Neuronal stem cell (in vitro differentiated cells): Measurements from ENCODE around the gene CNTNAP5.

Experiments used
- DNase-seq: peaks from one replicate; pipeline ENCODE4 v3.0.0-alpha.2; 2013; ENCODE audit warnings: low spot score
- H2AFZ ChIP-seq: one replicate; pipeline ENCODE4 v1.6.1; 2013; ENCODE audit warnings: mild to moderate bottlenecking, low read length, inconsistent platforms
- H2AK5ac ChIP-seq: 2 replicates; pipeline ENCODE4 v1.6.1; 2013; ENCODE audit warnings: low read depth, mild to moderate bottlenecking, inconsistent platforms, low read length, moderate library complexity, mixed read lengths
- H2BK120ac ChIP-seq: 2 replicates; pipeline ENCODE4 v1.6.1; 2013; ENCODE audit warnings: low read depth, mild to moderate bottlenecking, inconsistent platforms, low read length, moderate library complexity, mixed read lengths
- H2BK12ac ChIP-seq: one replicate; pipeline ENCODE4 v1.6.1; 2013; ENCODE audit warnings: low read length, inconsistent platforms
- H2BK15ac ChIP-seq: 2 replicates; pipeline ENCODE4 v1.6.1; 2013; ENCODE audit warnings: mild to moderate bottlenecking, low read length, inconsistent platforms, mixed read lengths
- H2BK5ac ChIP-seq: one replicate; pipeline ENCODE4 v1.6.1; 2013; ENCODE audit warnings: inconsistent platforms, mild to moderate bottlenecking, low read length, moderate library complexity
- H3K14ac ChIP-seq: one replicate; pipeline ENCODE4 v1.6.1; 2013; ENCODE audit warnings: low read length, inconsistent platforms
- H3K18ac ChIP-seq: 2 replicates; pipeline ENCODE4 v1.6.1; 2013; ENCODE audit warnings: low read length, inconsistent platforms
- H3K23ac ChIP-seq: 2 replicates; pipeline ENCODE4 v1.6.1; 2013; ENCODE audit warnings: low read depth, mild to moderate bottlenecking, mixed read lengths, low read length, inconsistent platforms; ENCODE audit not compliant: poor library complexity
- H3K27ac ChIP-seq: replicated peaks from 3 replicates; pipeline ENCODE4 v1.5.1; 2013; ENCODE audit warnings: low read length, inconsistent platforms
- H3K27me3 ChIP-seq, 3 experiments: 2 replicates each; pipeline ENCODE4 v1.6.1; 2013; ENCODE audit warnings: low read length in 3 of 3, mild to moderate bottlenecking in 2 of 3, inconsistent platforms in 1 of 3, low read depth in 1 of 3, mixed read lengths in 1 of 3, moderate library complexity in 1 of 3; ENCODE audit not compliant: control insufficient read depth in 3 of 3, insufficient read depth in 3 of 3
- H3K36me3 ChIP-seq, 2 donors: replicated peaks in 1 of 2; 2 replicates each; pipeline ENCODE4 v1.6.1; 2013; ENCODE audit warnings: low read length in 2 of 2; ENCODE audit not compliant: control insufficient read depth in 2 of 2, insufficient read depth in 2 of 2
- H3K4ac ChIP-seq: 2 replicates; pipeline ENCODE4 v1.6.1; 2013; ENCODE audit warnings: inconsistent platforms, mild to moderate bottlenecking, low read length, moderate library complexity
- H3K4me1 ChIP-seq, 2 donors: 1 replicate in 1 of 2; 2 replicates in 1 of 2; pipeline ENCODE4 v1.6.1; 2013; ENCODE audit warnings: low read length in 2 of 2, low read depth in 1 of 2; ENCODE audit not compliant: control insufficient read depth in 2 of 2, insufficient read depth in 1 of 2
- H3K4me2 ChIP-seq: one replicate; pipeline ENCODE4 v1.6.1; 2013; ENCODE audit warnings: mild to moderate bottlenecking, low read length, inconsistent platforms; ENCODE audit not compliant: insufficient read depth, poor library complexity, severe bottlenecking
- H3K4me3 ChIP-seq, 2 donors: 2 replicates each; pipeline ENCODE4 v1.5.1; 2013; ENCODE audit warnings: low read length in 2 of 2, mild to moderate bottlenecking in 2 of 2, inconsistent platforms in 1 of 2, moderate library complexity in 1 of 2
- H3K79me1 ChIP-seq: one replicate; pipeline ENCODE4 v1.6.1; 2013; ENCODE audit warnings: low read depth, mild to moderate bottlenecking, inconsistent platforms, low read length, moderate library complexity
- H3K9ac ChIP-seq: one replicate; pipeline ENCODE4 v1.6.1; 2013; ENCODE audit warnings: mild to moderate bottlenecking, low read depth, low read length, inconsistent platforms; ENCODE audit not compliant: poor library complexity
- H3K9me3 ChIP-seq, 2 donors: replicated peaks in 1 of 2; 2 replicates each; pipeline versions ENCODE3 to v1.6.1; 2013; ENCODE audit warnings: low read length in 2 of 2, mild to moderate bottlenecking in 2 of 2, inconsistent platforms in 1 of 2, low read depth in 1 of 2, mixed read lengths in 1 of 2, moderate library complexity in 1 of 2; ENCODE audit not compliant: control insufficient read depth in 2 of 2, insufficient read depth in 1 of 2
- H4K8ac ChIP-seq: one replicate; pipeline ENCODE4 v1.6.1; 2013; ENCODE audit warnings: low read depth, mild to moderate bottlenecking, inconsistent platforms, low read length, moderate library complexity
- H4K91ac ChIP-seq: one replicate; pipeline ENCODE4 v1.6.1; 2013; ENCODE audit warnings: low read length, low read depth, mild to moderate bottlenecking, inconsistent platforms; ENCODE audit not compliant: poor library complexity
- WGBS, 2 donors: extraction: QIAGEN DNeasy Blood & Tissue Kit; methylation state at CpG; one replicate each; pipeline ENCODE4 v1.1.7; 2013; ENCODE audit warnings: missing lambda C conversion rate in 2 of 2, mixed read lengths in 1 of 2; ENCODE audit not compliant: insufficient read length in 2 of 2, insufficient replicate concordance in 1 of 2; ENCODE audit errors: extremely low coverage in 2 of 2; 5-methylcytosine and 5-hydroxymethylcytosine counted together

Gene CNTNAP5

GRCh38 chr2:124319577-124319976, 294.5 kb downstream of the CNTNAP5 start:
- Histone ChIP-seq H3K4me1 (no peaks in the 10 kb centered on the region), H2BK15ac (no peak overlapping the region), H3K18ac (no peak overlapping the region), H3K36me3 (no peaks in the 10 kb centered on the region), H3K14ac (no peak overlapping the region), H4K8ac (no peak overlapping the region), H2BK5ac (no peak overlapping the region), H3K27me3 (no peaks in the 10 kb centered on the region), H3K79me1 (no peaks in the 10 kb centered on the region), H3K23ac (no peak overlapping the region), H4K91ac (no peak overlapping the region), H2BK120ac (no peak overlapping the region), H2AFZ (no peak overlapping the region), H3K4me2 (no peak overlapping the region), H2AK5ac (no peak overlapping the region), H3K9ac (no peak overlapping the region), H2BK12ac (no peak overlapping the region), H3K4ac (no peak overlapping the region), H3K4me3 (no peak overlapping the region), H3K9me3 (no peaks in the 10 kb centered on the region), H3K27ac (no peak overlapping the region)
- WGBS, 2 donors, result no CpG with 5 or more reads among the region's 3 CpGs
- DNase-seq, result no peak

GRCh38 chr2:124320051-124320688, 295.1 kb downstream of the CNTNAP5 start:
- Histone ChIP-seq H3K4me1 (no peaks in the 10 kb centered on the region), H3K4me2 (no peak overlapping the region), H2BK5ac (no peak overlapping the region), H2BK12ac (no peak overlapping the region), H3K9me3 (no peaks in the 10 kb centered on the region), H2AK5ac (no peak overlapping the region), H3K27ac (no peak overlapping the region), H3K4me3 (no peak overlapping the region), H3K14ac (no peak overlapping the region), H3K36me3 (no peaks in the 10 kb centered on the region), H3K23ac (no peak overlapping the region), H3K79me1 (no peaks in the 10 kb centered on the region), H2AFZ (no peak overlapping the region), H3K9ac (no peak overlapping the region), H2BK15ac (no peak overlapping the region), H2BK120ac (no peak overlapping the region), H4K91ac (no peak overlapping the region), H3K27me3 (no peaks in the 10 kb centered on the region), H4K8ac (no peak overlapping the region), H3K18ac (no peak overlapping the region), H3K4ac (no peak overlapping the region)
- WGBS, 2 donors, result no CpG with 5 or more reads among the region's 5 CpGs
- DNase-seq, result no peak

GRCh38 chr2:124323321-124323720, 298.2 kb downstream of the CNTNAP5 start:
- no peaks in the 10 kb centered on the region for H3K4me1 ChIP-seq
- no peak overlapping the region for H3K23ac ChIP-seq
- H3K9me3 ChIP-seq, result no peaks in the 10 kb centered on the region
- no peaks in the 10 kb centered on the region for H3K79me1 ChIP-seq
- H3K4ac ChIP-seq, result no peak overlapping the region
- no peak overlapping the region for H3K14ac ChIP-seq
- no peak for DNase-seq
- H2AFZ ChIP-seq, result no peak overlapping the region
- H2BK120ac ChIP-seq, result no peak overlapping the region
- H2BK12ac ChIP-seq, result no peak overlapping the region
- H3K27ac ChIP-seq, result no peak overlapping the region
- H4K8ac ChIP-seq, result no peak overlapping the region
- H4K91ac ChIP-seq, result no peak overlapping the region
- H3K4me2 ChIP-seq, result no peak overlapping the region
- no peak overlapping the region for H3K9ac ChIP-seq
- H2AK5ac ChIP-seq, result no peak overlapping the region
- H3K4me3 ChIP-seq, result no peak overlapping the region
- WGBS, 2 donors, result no CpG with 5 or more reads among the region's 2 CpGs
- H3K18ac ChIP-seq, result no peak overlapping the region
- H2BK15ac ChIP-seq, result no peak overlapping the region
- H2BK5ac ChIP-seq, result no peak overlapping the region
- H3K36me3 ChIP-seq, result no peaks in the 10 kb centered on the region
- H3K27me3 ChIP-seq, result no peaks in the 10 kb centered on the region

- H3K27me3 ChIP-seq, result no peaks in the 10 kb centered on the region
- H3K27ac ChIP-seq, result no peak overlapping the region
- no peak overlapping the region for H3K23ac ChIP-seq
- H2AK5ac ChIP-seq, result no peak overlapping the region
- no peak overlapping the region for H3K18ac ChIP-seq
- no peak overlapping the region for H2BK120ac ChIP-seq
- no peak overlapping the region for H4K8ac ChIP-seq
- H2AFZ ChIP-seq, result no peak overlapping the region
- no peak overlapping the region for H2BK15ac ChIP-seq
- H4K91ac ChIP-seq, result no peak overlapping the region
- no peak overlapping the region for H3K14ac ChIP-seq
- H2BK12ac ChIP-seq, result no peak overlapping the region
- H3K79me1 ChIP-seq, result no peaks in the 10 kb centered on the region
- H3K9me3 ChIP-seq, result no peaks in the 10 kb centered on the region
- no peak overlapping the region for H2BK5ac ChIP-seq
- no peak overlapping the region for H3K4ac ChIP-seq
- peaks cover 0 to 1% of the 10 kb centered on the region in 2 donors for H3K4me1 ChIP-seq
- no peak overlapping the region for H3K9ac ChIP-seq
- no CpG with 5 or more reads among the region's 3 CpGs for WGBS, 2 donors
- H3K4me2 ChIP-seq, result no peak overlapping the region
- H3K36me3 ChIP-seq, result no peaks in the 10 kb centered on the region
- DNase-seq, result no peak
- H3K4me3 ChIP-seq, result no peak overlapping the region
These were observed 300.8 kb downstream of the CNTNAP5 start for GRCh38 chr2:124325667-124326440.
